ENCODE results near the gene ZNF80.

ZNF80 gene

GRCh38 chr3:114235431-114235830 lies 1.9 kb downstream of the ZNF80 start:
- no peak for DNase-seq (ENCODE audit: low read depth)
- no peak overlapping the region for H3K4me3 ChIP-seq (replicated peaks; ENCODE audit: low read depth, low read length)
- TF ChIP-seq CTCF (IDR thresholded peaks at IDR 0.05; ENCODE audit: low read length, missing control alignments) = no peak

- no peak overlapping the region for H3K4me3 ChIP-seq (replicated peaks; ENCODE audit: low read depth, low read length)
- DNase-seq (ENCODE audit: low read depth) = no peak
- TF ChIP-seq CTCF (IDR thresholded peaks at IDR 0.05; ENCODE audit: low read length, missing control alignments) = no peak
Observed at GRCh38 chr3:114234745-114235144, 2.6 kb downstream of the ZNF80 start.

- TF ChIP-seq CTCF (IDR thresholded peaks at IDR 0.05; ENCODE audit: low read length, missing control alignments) = no peak
- H3K4me3 ChIP-seq (replicated peaks; ENCODE audit: low read depth, low read length) = no peak overlapping the region
- DNase-seq (ENCODE audit: low read depth) = no peak
Observed at GRCh38 chr3:114231616-114232015, 5.8 kb downstream of the ZNF80 start.

- DNase-seq (ENCODE audit: low read depth) = no peak
- no peak overlapping the region for H3K4me3 ChIP-seq (replicated peaks; ENCODE audit: low read depth, low read length)
Observed at GRCh38 chr3:114227076-114227475, 10.3 kb downstream of the ZNF80 start.

GRCh38 chr3:114226313-114226712 lies 11.1 kb downstream of the ZNF80 start:
- DNase-seq (ENCODE audit: low read depth) = no peak
- H3K4me3 ChIP-seq (replicated peaks; ENCODE audit: low read depth, low read length) = no peak overlapping the region
- no peak for TF ChIP-seq CTCF (IDR thresholded peaks at IDR 0.05; ENCODE audit: low read length, missing control alignments)

More at GRCh38 chr3:114227076-114227475, 10.3 kb downstream of the ZNF80 start:
- no peak for TF ChIP-seq CTCF (IDR thresholded peaks at IDR 0.05; ENCODE audit: low read length, missing control alignments)

- DNase-seq (ENCODE audit: low read depth) = peak; percentile 65
- no peak overlapping the region for H3K4me3 ChIP-seq (replicated peaks; ENCODE audit: low read depth, low read length)
- TF ChIP-seq CTCF (IDR thresholded peaks at IDR 0.05; ENCODE audit: low read length, missing control alignments) = no peak
Observed at GRCh38 chr3:114223143-114223542, 14.2 kb downstream of the ZNF80 start.

- H3K4me3 ChIP-seq (replicated peaks; ENCODE audit: low read depth, low read length) = no peak overlapping the region
- DNase-seq (ENCODE audit: low read depth) = no peak
- no peak for TF ChIP-seq CTCF (IDR thresholded peaks at IDR 0.05; ENCODE audit: low read length, missing control alignments)
Observed at GRCh38 chr3:114221881-114222264, 15.5 kb downstream of the ZNF80 start.

All from fibroblast of pulmonary artery (primary cell).